ENCODE data around the gene ITSN2.

ITSN2 gene

GRCh38 chr2:24238158-24238557 lies 122.2 kb downstream of the ITSN2 start:
- TF ChIP-seq, protein P1, sequence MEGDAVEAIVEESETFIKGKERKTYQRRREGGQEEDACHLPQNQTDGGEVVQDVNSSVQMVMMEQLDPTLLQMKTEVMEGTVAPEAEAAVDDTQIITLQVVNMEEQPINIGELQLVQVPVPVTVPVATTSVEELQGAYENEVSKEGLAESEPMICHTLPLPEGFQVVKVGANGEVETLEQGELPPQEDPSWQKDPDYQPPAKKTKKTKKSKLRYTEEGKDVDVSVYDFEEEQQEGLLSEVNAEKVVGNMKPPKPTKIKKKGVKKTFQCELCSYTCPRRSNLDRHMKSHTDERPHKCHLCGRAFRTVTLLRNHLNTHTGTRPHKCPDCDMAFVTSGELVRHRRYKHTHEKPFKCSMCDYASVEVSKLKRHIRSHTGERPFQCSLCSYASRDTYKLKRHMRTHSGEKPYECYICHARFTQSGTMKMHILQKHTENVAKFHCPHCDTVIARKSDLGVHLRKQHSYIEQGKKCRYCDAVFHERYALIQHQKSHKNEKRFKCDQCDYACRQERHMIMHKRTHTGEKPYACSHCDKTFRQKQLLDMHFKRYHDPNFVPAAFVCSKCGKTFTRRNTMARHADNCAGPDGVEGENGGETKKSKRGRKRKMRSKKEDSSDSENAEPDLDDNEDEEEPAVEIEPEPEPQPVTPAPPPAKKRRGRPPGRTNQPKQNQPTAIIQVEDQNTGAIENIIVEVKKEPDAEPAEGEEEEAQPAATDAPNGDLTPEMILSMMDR (conservative IDR thresholded peaks at IDR 0.05; ENCODE audit: low read depth): no peak
- POLR2A ChIA-PET (ENCODE audit: low non-redundant PET): no interaction called here
- H3K27ac ChIP-seq: no peak overlapping the region
- CTCF ChIA-PET: no interaction called here
- DNase-seq (ENCODE audit: low spot score): no peak

GRCh38 chr2:24237313-24237712 lies 123.0 kb downstream of the ITSN2 start:
- ChIA-PET POLR2A (ENCODE audit: low non-redundant PET) (no interaction called here), CTCF (no interaction called here)
- H3K27ac ChIP-seq: no peak overlapping the region
- no peak for DNase-seq (ENCODE audit: low spot score)
- TF ChIP-seq, protein P1 (conservative IDR thresholded peaks at IDR 0.05; ENCODE audit: low read depth): no peak

- POLR2A ChIA-PET (ENCODE audit: low non-redundant PET): no interaction called here
- H3K27ac ChIP-seq: no peak overlapping the region
- no peak for DNase-seq (ENCODE audit: low spot score)
- TF ChIP-seq, protein P1 (conservative IDR thresholded peaks at IDR 0.05; ENCODE audit: low read depth): no peak
- CTCF ChIA-PET: no interaction called here
Observed at GRCh38 chr2:24233321-24233720, 127.0 kb downstream of the ITSN2 start.

DNA sequence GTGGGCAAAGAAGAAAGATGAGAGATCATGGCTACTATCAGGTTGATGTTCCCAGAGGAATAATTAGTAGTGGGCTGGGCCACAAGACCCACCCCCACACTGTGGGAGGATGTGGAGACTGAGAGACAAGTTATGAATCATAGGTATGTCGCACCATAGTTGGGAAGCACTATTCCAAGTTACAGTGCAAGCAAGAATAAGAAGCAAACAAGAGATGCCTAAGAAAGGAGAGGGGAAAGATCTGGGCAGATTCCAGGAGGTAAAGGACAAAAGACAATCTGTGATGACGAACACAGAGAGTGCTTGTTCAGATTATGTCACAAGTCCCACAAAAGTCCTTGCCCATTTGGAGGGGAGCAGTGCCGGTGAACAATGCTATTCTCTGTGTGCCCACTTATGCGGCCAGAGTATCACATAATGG lies 128.9 kb downstream of the ITSN2 start:
- no peak for DNase-seq (ENCODE audit: low spot score)
- POLR2A ChIA-PET (ENCODE audit: low non-redundant PET): no interaction called here
- TF ChIP-seq, protein P1 (conservative IDR thresholded peaks at IDR 0.05; ENCODE audit: low read depth): no peak
- CTCF ChIA-PET: no interaction called here
- no peak overlapping the region for H3K27ac ChIP-seq

GRCh38 chr2:24228470-24228869 lies 131.9 kb downstream of the ITSN2 start:
- peak; percentile 17 for DNase-seq (ENCODE audit: low spot score)
- TF ChIP-seq, protein P1 (conservative IDR thresholded peaks at IDR 0.05; ENCODE audit: low read depth): peak; percentile 28; the same call in 1 of the 2 replicates
- H3K27ac ChIP-seq: no peak overlapping the region
- ChIA-PET CTCF (interaction anchor here (0.7 to 1.0 kb wide), 2 partner anchors 27 to 63 kb away, joined by 3 to 7 read pairs; no protein-coding TSS in a partner anchor), POLR2A (ENCODE audit: low non-redundant PET) (no interaction called here)

DNA sequence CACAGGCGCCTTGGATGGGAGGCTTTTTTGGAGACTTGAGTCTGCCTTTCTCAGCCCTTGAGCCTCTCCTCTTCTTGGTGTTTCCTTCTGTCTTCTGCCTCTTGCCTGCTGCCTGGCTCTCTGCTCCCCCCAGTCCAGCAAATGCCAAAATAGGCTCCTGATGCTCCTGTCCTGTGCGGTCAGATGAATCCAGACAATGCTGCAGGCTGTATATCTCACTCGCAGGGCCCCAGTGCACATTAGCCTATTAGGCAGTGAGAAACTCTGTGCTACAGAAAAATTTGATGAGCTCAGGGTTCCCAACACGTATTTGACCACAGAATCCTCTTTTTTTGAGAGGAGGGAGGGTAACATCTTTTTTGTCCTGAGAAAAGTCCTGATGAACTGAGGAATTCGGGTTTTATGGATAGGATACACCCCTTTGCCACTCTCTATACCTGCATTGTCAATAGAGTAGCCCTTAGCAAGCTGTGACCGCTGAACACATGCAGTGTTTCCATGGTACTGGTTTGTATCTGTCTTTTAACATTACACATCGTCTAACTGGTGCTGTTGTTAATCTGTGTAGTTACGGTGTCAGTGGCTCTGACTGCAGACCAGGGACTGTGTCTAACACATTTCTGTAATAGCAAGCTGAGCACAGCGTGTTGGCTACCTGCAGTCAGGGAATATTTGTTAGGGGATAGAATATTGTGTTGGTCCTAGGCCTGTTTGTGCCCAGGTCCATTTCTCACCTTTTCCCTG lies 134.7 kb downstream of the ITSN2 start:
- H3K27ac ChIP-seq: no peak overlapping the region
- TF ChIP-seq, protein P1 (conservative IDR thresholded peaks at IDR 0.05; ENCODE audit: low read depth): no peak
- ChIA-PET POLR2A (ENCODE audit: low non-redundant PET) (no interaction called here), CTCF (no interaction called here)
- DNase-seq (ENCODE audit: low spot score): no peak
